GM18520 (cell line): ENCODE data around the gene KRT28.

Experiments used
- ATAC-seq: cut with Tn5 transposase; IDR thresholded peaks from one replicate; pipeline ENCODE4 v1.9.1; 2021; ENCODE audit not compliant: unreplicated experiment

KRT28 gene, protein sequence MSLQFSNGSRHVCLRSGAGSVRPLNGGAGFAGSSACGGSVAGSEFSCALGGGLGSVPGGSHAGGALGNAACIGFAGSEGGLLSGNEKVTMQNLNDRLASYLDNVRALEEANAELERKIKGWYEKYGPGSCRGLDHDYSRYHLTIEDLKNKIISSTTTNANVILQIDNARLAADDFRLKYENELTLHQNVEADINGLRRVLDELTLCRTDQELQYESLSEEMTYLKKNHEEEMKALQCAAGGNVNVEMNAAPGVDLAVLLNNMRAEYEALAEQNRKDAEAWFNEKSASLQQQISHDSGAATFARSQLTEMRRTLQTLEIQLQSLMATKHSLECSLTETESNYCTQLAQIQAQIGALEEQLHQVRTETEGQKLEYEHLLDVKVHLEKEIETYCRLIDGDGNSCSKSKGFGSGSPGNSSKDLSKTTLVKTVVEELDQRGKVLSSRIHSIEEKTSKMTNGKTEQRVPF

GRCh38 chr17:40799859-40800258 is at the start of gene KRT28:
TSS of gene KRT28 (minus strand) at chr17:40799959. CDS start at chr17:40799893, 66 bp downstream.
- no peak for ATAC-seq

GRCh38 chr17:40848583-40849235 is 49.0 kb upstream of the KRT28 start:
- ATAC-seq, result no peak

GRCh38 chr17:40846515-40847144 is 46.9 kb upstream of the KRT28 start:
- no peak for ATAC-seq

DNA sequence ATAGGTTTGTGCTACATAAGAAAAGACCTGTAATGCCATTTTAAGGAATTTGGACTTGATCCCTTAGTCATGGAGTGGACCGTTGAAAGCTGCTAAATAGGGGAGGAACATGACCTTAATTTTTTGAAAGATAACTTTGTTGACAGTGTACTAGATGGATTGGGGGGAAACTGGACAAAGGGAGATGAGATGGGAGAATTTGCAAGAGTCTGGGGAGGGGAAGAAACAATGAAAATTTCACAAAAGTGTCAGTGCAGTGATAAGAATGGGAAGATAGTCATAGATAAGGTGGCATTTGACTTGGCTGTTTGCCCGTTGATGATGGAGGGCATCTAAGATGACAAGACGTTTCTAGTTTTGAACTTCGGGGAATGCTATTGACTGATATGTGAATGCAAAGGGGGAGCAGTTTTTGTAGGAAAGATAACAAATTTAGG is 44.9 kb upstream of the KRT28 start:
- no peak for ATAC-seq

DNA sequence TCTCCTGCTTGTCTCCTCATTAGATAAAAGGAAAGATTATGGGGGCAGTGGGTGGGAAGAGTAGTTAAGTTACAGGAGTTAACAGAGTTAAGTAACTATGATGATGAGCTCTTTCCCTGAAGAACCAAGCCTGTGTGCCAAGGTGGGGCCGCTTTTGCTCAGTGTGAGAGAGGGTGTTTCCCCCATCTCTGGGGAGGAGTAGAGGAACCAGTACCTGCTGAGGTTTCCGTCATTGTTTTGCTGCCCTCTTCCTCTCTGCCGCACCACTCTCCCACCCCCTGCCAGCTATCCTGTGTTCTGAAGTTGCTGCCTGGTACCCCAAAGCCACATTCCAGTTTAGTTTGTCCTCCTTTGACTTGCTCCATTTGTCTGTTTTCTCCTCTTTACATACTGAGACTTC is 43.5 kb upstream of the KRT28 start:
- ATAC-seq, result no peak

DNA sequence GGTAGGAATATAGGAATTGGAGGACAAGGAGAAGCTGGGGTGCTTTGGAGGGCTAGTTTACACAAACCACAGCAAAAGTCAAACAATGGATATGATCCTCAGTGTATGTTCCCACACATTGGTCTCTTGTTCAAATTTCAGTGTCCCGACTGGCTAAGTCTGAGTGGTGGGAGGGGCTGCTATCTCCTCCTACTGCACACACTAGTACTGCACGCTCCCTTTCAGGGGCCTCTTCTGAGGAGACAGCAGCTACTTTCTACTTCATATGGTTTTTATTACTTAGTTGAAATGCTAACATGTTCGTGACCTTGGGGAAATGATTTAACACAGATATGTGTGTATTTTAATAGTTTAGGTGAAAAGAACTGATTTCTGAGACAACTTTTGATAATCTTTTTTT is 41.5 kb upstream of the KRT28 start:
- ATAC-seq, result no peak

GRCh38 chr17:40839194-40839593 is 39.4 kb upstream of the KRT28 start:
- ATAC-seq, result no peak

- ATAC-seq, result no peak
These were observed 36.3 kb upstream of the KRT28 start for GRCh38 chr17:40836020-40836419.

DNA sequence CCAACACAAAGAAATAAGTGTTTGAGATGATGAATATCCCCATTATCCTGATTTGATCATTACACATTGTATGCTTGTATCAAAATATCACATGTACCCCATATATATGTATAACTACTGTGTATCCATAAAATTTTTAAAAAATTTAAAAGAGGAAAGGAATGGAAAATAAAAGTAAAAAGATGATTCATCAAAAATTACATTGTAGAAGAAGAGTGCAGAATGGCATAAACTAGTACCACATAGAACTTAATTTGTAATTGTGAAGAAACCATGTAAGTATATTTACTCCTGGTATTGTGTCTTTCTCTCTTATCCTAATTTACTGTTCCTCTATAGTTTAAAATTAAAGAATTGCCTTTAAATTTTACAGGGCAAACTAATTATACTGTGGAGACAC is 34.1 kb upstream of the KRT28 start:
- no peak for ATAC-seq

GRCh38 chr17:40832840-40833239 is 33.1 kb upstream of the KRT28 start:
- no peak for ATAC-seq

DNA sequence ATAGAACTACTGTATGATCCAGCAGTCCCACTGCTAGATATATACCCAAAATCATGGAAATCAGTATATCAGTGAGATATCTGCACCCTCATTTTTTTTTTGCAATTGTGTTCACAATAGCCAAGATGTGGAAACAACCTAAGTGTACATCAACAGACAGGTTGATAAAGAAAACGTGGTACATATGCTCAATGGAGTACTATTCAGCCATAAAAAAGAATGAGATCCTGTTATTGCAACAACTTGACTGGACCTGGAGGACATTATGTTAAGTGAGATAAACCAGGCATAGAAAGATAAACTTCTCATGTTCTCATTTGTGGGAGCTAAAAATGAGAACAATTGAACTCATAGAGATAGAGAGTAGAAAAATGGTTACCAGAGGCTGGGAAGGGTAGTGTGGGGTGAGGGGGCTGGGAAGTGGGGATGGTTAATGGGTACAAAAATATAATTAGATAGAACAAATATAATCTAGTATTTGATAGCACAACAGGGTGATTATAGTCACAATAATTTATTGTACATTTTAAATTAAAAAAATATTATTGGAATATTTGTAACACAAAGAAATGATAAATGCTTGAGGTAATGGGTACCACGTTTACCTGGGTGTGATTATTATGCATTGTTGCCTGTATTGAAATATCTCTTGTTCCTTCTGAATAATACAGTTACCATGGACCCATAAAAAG is 30.5 kb upstream of the KRT28 start:
- ATAC-seq, result no peak

DNA sequence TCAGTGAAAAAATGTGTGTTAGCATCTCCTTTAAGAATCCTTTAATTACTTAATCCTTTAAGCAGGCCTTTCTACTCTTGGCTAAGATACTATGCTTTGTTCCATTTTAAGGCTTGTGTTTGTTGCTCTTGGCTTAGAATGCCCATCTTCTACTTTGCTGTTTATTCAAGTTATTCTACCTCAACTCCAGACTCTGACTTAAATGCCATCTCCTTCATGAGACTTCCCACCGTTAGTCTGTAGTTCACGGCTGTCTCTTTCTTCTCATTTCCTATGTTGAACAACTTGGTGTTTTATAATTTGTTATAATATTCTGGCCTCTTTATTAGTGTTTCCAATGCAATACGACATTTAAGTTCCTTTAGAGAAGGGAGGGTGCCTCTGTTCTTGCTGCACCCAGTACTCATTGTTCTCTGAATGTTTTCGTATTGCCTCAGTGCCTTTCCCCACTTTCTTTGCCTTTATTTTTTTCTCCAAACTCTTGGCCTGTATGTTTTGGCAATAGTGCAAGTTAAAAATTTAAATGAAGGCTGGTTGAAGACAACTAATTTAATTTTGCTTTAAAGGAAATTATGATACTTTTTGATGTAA is 28.8 kb upstream of the KRT28 start:
- ATAC-seq, result no peak

DNA sequence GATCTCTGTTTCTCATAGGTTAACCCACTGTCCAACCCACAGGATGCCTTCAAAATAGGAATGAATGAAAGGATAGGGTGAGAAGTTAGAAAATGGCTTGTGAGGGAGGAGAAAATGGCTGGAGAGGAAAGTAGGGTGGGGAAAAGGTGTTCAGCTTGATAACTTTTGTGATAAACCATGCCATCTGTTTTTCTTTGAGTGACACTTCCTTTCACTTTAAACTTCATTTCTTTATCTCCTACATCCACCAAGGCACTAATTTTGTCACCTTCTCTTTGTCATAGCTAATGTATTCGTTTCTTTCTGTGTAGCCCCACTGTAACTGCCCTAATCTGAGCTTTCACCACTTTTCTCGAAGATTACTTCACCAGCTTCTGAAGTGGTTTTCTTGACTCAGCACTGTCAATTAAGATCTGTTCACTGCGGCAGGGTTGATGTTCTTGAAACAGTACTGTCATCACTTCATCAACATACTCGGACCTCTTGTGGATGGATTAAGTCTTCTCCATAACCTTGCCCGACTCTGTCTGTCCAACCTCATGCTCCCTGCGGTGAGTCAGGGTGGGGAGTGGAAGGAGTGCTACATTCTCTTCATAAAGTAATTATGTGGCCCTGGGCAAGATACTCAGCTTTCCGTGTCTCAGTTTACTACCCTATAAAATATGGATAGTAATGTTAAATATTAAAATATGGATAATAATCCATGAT is 28.1 kb upstream of the KRT28 start:
- ATAC-seq, result no peak

DNA sequence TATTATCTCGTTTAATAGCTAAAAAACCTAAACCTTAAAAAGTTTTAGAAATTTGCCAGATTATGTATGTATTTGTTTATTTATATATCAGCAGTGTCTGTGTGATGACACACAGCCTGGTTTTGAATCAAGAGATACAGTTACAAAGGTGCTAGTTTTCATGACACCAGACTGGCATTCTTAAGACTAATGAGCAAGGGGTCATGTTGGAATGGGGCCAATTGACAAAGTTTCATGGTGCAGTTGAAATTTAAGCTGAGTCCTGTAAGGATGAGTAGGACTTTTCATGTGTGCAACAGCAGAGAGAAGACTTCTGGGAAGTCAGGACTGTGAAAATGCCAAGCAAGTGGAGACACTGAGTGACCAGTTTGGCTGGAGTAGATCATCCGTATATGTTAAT is 25.8 kb upstream of the KRT28 start:
- no peak for ATAC-seq

DNA sequence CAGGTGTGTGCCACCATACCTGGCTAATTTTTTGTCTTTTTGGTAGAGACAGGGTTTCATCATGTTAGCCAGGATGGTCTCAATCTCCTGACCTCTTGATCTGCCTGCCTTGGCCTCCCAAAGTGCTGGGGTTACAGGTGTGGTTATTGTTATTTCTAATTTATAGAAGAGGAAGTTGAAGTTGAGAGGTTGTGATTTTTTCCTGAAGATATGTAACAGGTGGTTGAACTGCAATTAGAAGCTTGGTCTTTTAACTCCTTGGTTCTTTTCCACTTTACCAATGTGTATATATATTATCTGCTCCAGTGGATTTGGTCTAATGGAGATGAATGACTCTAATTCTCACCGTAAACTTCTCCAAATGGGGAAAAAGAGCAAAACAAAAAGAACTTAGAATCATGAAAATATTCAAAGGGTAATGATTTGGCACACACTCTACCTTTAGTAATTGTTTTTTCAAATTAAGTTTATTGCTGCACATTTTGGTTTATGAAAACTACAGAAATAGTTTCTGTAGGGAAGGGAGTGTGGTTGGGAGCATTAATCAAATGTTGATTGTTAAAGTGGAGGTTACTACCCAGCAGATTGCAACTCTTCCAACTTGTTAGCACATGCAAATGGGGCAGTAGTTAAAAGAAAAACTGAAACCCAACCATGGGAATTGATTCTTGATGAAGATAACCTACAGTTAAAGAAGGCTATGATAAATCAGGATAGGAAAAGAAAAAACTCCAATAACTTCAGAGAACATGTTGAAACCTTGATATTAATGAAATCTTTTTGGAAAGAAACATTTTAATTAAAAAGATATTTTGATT is 24.5 kb upstream of the KRT28 start:
- ATAC-seq, result no peak

- no peak for ATAC-seq
These were observed 22.5 kb upstream of the KRT28 start, which contains the start of gene KRT10 for GRCh38 chr17:40822132-40822812. TSS of gene KRT10 (minus strand) at chr17:40822614. CDS start at chr17:40822585, 29 bp downstream.

DNA sequence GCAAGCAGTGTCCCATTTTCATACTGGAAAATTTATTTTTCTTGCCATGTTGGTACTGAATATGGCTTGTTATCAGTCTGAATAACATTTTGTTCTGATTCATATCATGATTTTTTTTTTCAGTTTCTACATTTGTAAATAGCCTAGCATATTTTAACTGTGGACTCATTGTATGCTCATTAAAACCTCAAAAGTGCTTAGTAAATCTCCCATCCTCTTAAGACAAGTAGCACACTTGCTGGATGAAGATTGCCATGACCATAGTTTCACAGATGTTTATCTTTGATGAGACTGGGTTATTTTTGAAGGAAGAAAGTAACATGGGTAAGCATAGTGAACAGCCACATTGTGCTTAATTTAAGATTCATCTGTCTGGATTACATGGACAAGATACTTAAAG is 21.8 kb upstream of the KRT28 start:
- no peak for ATAC-seq

DNA sequence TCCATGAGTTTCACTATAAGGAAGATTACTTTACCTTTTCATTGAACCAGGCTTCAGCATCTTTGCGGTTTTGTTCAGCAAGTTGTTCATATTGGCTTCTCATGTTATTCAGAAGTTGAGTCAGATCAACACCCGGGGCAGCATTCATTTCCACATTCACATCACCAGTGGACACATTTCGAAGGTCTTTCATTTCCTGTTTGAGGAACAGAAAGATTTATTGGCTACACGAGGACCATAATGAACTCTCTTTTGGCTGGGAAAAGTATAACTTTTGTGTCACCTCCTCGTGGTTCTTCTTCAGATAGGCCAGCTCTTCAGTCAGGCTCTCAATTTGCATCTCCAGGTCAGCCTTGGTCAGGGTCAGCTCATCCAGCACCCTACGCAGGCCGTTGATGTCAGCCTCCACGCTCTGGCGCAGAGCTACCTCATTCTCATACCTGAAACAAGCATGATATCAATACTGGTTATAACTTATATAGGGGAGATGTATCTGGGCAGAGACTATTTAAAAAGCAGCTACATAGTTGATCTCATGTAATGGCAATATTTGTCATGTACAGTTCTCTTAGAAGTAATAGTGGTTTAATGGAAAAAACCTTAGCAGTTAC is 20.6 kb upstream of the KRT28 start:
- no peak for ATAC-seq
